Activated T-cell treated with anti-CD3 and anti-CD28 coated beads for 1 hour (primary cell): ENCODE measurements around the gene CX3CR1.
"Not testable (repeated sequence)": the region's sequence is repeated elsewhere in the genome, so short reads cannot be mapped to it uniquely, and the experiment has no call there.

ENCODE experiments used
- DNase-seq: peaks from one replicate; pipeline ENCODE4 v3.0.0-alpha.2; 2020; ENCODE audit warnings: low read depth

The CX3CR1 gene, protein sequence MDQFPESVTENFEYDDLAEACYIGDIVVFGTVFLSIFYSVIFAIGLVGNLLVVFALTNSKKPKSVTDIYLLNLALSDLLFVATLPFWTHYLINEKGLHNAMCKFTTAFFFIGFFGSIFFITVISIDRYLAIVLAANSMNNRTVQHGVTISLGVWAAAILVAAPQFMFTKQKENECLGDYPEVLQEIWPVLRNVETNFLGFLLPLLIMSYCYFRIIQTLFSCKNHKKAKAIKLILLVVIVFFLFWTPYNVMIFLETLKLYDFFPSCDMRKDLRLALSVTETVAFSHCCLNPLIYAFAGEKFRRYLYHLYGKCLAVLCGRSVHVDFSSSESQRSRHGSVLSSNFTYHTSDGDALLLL

DNA sequence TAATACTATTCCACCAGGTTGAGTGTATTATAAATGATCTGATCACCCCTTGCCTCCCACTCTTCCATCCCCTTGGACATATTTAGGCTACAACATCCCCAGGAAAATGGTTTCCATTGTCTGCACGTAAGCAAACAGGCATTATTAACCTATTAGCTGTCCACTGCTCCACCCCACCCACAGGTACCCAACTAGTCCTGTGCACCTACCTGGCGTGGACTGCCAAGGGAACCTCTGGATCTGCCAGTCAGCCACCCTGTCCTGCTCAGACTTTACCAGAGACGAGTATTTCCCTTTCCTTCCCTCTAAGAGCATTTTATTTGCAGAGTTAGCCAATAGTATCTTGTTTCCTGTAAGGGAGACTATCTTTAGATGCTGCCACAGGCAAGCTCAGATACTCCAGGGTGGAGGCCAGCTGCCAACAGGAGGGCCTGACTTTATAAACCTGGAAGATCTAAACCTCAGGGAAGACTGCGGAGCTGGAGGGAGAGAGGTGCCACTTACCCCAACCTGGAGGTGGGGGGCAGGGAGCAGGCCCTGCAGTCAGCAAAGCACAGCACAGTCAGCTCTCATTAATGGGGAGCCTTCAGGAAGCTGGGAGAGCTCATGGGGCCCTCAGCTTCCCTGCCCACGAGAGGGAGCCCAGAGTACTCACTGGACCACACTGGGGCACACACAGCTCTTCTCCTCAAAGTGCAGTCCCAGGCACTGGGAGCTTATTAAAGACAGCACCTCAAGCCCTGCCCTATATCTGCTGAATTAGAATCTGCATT, at the start of gene CX3CR1:
Gene CX3CR1, minus strand, starts transcription at position 292 of the 773 bp plus-strand sequence. CDS start 13,527 bp downstream, outside the sequence.
- DNase-seq, result no peak

DNA sequence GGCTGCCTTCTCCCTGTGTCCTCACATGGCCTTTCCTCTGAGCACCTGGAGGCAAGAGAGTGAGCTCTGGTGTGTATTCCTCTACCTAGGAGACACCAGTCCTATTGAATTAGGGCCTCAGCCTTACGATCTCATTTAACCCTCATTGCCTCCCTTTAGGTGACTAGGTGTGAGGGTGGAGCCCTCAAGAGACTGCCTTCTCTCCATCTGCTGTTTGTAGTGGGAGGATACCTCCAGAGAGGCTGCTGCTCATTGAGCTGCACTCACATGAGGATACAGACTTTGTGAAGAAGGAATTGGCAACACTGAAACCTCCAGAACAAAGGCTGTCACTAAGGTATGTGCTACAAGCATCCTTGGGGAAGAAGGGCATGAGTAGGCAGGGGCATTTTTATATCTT, 49.7 kb upstream of the CX3CR1 start, which contains the start of gene CCR8:
Gene CCR8, plus strand, starts transcription at position 217 of the 400 bp plus-strand sequence. CDS start 2,623 bp downstream, outside the sequence.
- DNase-seq, result no peak

DNA sequence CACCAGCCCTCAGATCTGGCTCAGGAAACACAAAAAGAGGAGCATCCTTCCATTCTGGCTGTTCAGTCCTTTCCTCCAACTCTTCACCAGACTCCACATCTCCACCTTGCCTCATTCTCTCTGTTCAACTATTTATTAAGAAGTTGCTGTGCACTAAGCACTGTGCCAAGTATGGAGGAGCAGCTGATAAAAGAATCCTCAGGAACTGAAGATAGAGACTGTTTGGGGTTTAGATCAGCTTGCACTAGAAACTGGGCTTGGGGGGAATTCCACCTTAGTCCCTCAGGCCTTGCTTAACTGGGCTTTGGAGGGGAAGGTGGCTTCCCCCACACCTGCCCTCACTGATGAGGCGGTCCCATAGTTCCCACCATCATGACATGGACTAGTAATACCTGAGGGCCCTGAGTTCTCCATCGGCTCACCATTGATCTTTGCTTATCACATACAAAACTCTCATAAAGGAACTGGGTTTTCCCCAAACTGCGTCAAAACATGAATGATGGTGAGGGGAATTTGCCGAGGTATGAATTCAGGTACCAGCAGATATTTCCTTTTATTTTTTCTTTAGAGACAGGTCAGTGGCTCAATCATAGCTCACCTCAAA, 48.0 kb upstream of the CX3CR1 start:
- no peak for DNase-seq

DNA sequence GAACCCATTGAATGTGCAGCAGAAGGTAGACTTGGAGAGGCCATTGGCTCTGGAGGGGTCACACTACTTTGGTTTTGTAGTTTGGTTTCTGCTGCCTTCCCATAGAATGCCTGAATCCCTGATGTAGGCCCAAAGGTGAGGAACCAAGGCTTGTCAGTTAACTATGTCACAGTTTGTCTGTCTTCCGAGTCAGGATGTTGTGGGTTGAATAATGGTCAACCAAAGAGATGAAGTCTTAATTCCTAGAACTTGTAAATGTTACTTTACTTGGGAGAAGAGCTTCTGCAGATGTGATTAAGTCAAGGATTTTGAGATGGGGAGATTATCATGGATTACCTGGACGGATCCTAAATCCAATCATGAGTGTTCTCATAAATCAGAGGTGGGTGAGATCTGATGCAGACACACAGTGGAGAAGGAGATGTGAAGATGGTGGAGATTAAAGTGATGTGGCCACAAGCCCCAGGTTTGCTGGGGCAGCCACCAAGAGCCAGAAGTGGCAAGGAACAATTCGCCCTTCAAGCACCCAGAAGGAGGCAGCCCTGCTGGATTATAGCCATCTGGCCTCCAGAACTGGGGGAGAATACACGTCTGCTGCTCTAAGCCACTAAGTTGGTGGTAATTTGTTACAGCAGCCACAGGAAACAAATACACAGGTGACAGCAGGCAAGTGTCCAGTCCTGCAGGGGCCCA, 47.4 kb upstream of the CX3CR1 start:
- DNase-seq, result no peak

DNA sequence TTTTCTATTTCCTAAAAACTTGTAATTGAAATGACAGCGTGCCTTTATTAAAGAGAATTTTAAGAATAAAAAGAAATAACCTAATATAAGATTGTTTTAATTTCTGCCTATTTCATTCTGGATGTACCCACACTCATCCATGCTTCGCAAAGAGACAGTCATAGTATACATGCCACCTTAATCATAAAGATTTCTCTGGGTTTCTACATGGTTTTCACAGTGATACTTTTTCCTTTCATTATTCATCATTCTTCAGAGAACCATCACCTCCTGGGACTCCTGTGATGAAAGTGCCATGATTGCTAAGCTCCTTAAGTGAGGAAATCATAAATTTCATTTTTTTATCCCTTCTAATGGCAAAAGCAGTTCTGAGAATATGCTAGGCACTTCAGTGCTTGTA, 45.4 kb upstream of the CX3CR1 start:
- no peak for DNase-seq

DNA sequence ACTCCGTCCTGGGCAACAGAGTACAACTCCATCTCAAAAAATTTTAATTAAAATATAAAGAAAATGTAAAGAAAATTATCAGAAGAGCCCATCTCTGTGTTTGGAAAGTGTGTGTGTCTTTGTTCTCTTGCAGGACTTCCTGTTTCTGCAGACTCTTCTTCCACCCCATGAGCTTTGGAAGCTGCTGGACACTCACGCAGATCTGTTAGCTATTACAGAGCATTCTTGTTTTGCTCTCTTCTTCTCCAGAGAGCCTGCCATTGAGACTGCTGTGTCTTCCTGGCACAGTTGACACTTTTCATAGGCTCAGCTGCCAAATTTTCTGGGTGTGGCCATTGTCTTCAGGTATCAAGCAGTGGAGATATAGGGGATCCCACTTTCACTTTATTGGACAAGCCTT, 43.7 kb upstream of the CX3CR1 start:
- no peak for DNase-seq

DNA sequence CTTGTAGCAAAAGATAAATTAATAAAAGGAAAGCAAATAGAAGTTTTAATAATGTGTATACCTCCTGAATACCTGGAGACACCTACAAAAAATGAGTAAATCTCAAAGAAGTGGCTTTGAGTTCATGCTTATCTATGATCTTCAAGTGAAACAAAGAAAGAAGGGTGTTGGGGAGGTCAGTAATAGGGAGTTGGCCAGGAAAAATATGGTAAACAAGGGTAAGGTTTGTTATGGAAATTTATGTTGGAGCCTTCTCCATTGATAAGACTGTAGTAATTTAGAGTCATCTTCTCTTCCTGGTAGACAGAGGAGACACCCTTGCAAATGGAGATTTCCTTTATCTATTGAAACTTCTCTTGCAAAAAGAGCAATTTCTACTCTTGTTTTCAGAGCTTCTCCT, 43.1 kb upstream of the CX3CR1 start:
- no peak for DNase-seq

DNA sequence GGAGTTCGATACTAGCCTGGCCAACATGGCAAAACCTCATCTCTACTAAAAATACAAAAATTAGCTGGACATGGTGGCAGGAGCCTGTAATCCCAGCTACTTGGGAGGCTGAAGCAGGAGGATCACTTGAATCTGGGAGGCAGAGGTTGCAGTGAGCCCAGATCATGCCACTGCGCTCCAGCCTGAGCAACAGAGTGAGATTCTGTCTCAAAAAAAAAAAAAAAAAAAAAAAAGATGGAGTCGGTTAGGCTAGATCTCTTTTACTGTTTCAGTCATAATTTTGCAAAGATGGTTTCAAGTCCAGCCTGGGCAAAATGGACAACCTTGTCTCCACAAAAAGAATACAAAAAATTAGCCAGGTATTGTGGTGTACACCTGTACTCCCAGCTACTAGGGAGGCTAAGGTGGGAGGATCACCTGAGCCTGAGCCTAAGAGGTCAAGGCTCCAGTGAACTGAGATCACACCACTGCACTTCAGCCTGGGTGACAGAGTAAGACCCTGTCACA, 42.4 kb upstream of the CX3CR1 start:
- DNase-seq, result not testable (repeated sequence)

DNA sequence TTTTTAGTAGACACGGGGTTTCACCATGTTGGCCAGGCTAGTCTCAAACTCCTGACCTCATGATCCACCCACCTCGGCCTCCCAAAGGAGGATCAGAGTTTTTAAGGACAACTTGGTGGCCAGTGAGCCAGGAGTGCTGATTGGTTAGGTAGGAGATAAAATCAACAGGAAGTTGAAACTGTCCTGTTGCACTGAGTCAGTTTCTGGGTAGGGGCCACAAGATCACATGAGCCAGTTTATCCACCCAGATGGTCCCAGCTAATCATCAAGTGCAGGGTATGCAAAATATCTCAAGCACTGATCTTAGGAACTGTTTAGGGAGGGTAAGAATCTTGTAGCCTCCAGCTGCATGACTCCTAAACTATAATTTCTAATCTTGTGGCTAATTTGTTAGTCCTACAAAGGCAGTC, 41.7 kb upstream of the CX3CR1 start:
- DNase-seq, result not testable (repeated sequence)

DNA sequence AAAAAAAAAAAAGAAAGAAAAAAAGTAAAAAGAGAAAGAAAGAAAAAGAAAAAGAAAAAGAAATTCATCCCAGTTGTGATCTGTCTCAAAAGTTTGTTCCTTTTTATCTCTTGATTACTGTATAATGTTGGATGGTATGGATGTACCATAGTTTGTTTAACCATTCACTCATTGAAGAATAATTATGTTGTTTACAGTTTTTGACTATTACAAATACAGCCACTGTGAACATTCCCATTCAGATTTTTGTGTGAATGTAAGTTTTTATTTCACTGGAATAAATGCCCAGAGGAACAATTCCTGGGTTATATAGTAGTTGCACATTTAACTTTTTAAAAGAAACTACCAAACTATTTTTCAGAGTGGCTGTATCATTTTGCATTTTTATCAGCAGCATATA, 39.4 kb upstream of the CX3CR1 start:
- no peak for DNase-seq

DNA sequence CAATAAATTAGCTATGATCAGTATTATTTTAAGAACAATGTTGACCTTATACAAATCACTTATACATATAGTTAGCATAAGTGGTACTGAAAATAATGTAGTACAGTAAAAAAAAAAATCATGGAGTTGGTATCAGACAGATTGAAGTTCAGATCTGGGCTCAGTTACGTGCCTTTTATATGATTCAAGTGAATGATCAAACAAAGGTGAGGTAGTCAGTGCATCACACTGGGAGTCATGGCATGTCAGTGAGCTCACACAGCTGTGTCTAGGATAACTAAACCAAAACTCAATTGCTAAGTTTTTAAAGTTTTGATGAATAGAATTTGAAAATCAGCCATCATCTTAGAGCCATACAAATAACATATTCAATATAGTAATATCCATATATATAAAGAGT, 38.5 kb upstream of the CX3CR1 start:
- no peak for DNase-seq

DNA sequence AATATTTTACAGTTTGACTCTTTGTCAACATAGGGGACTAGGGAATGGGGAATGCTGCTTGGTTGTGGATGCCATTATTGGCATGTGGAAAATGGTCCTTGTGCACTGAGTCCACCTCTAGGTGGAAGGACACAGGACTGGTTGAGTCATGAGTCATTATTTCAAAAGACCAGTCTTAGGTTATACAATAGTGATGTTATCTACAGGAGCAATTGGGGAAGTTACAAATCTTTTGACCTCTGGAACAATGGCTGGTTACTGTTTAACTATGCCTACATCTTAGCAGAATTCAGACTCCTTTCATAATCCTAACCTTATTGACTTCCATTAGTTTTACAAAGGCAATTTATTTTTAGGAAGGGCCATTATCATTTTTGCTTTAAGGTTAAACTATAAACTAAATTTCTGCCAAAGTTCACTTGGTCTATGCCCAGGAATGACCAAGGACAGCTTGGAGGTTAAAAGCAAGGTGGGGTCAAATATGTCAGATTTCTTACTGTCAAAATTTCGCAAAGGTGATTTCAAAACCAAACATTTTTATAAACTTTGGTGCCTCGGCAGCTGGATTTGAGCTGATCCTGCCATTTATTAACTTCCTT, 37.8 kb upstream of the CX3CR1 start:
- no peak for DNase-seq

DNA sequence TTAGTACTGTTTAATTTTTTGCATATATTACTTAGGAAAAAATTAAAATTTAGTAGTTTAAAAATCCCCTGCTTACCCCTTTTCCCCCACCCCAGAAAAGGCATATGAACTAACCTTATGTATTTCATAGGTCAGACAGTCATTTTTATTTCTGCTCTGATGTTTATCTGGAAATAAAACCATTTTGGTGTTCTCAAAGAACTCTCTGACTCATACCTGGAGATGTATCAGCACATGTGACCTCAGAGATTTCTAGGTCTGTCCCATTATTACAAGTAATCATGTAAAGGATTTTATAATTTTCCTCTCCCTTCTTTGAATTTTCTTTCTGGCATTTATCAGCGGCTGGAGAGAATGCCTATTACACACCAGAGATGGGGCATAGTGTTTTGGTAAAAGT, 35.6 kb upstream of the CX3CR1 start:
- no peak for DNase-seq

DNA sequence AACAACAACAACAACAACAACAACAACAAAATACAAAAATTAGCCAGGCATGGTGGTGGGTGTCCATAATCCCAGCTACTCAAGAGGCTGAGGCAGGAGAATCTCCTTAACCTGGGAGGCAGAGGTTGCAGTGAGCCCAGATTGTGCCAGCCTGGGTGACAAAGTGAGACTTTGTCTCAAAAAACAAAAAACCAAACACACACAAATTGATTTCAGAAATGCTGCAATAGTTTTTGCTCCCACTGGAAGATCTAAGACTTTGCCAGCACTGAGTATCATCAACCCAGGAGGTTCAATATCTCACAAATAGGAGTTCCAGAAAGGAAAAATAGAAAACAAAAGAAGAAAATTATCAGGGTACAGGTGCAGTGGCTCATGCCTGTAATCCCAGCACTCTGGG, 33.5 kb upstream of the CX3CR1 start:
- DNase-seq, result no peak

DNA sequence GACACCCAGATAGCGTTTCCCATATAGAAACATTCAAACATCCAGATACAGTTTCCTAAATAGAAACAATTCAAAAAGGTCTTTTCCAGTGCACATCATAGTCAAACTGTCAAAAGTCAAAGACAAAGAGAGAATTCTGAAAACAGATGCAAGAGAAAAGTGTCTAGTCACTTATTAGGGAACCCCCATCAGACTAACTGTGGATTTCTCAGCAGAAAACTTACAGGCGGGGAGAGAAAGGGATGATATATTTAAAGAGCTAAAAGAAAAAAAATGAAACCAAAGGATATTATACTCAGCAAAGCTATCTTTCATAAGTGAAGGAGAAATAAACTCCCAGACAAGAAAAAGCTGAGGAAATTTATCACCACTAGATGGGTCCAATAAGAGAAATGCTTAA, 22.3 kb upstream of the CX3CR1 start:
- no peak for DNase-seq

DNA sequence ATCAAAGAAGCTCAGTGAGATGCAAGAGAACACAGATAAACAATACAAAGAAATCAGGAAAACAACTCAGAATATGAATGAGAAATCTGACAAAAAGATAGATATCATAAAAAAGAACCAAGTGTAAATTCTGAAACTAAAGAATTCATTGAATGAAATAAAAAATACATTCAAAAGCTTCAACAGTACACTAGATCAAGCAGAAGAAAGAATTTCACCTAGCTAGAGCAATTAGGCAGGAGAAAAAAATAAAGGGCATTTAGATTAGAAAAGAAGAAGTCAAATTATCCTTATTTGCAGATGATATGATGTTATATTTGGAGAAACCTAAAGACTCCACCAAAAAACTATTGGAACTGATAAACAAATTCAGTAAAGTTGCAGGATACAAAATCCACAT, 19.4 kb upstream of the CX3CR1 start:
- DNase-seq, result no peak

DNA sequence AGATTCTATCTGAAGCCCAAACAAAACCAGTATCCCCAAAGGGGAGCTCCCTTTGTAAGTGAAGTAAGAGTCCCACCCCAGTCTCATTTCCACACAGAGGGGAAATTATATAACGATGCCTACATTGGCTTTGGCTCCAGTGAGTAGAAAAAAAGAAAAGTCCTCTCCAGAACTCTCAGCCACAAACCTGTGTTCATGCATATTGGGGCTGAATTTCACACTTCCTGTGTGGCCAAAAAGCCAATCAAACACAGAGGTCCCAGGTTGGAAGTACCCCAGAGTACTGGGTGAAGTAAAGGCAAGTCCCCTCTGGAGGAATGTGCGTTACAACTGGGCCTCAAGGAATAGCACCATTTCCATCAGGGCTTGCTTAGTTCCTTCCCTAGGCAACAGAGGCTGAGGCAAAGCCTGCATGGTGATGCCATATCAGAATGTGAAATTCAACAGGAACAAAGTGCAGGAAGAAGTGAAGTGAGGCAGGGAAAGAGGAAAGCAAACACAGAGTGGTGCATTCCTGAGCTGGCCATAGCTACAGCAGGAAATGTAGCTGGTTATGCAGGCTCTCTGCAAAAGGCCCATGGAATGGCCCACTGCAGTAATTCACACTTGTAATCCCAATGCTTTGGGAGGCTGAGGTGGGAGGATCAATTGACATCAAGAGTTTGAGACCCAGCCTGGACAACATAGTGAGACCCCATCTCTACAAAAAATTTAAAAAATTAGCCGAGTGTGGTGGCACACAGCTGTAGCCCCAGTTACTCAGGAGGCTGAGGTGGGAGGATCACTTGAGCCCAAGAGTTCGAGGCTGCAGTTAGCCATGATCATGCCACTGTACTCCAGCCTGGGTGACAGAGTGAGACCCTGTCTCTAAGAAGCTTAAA, 16.6 kb upstream of the CX3CR1 start:
- DNase-seq, result no peak

DNA sequence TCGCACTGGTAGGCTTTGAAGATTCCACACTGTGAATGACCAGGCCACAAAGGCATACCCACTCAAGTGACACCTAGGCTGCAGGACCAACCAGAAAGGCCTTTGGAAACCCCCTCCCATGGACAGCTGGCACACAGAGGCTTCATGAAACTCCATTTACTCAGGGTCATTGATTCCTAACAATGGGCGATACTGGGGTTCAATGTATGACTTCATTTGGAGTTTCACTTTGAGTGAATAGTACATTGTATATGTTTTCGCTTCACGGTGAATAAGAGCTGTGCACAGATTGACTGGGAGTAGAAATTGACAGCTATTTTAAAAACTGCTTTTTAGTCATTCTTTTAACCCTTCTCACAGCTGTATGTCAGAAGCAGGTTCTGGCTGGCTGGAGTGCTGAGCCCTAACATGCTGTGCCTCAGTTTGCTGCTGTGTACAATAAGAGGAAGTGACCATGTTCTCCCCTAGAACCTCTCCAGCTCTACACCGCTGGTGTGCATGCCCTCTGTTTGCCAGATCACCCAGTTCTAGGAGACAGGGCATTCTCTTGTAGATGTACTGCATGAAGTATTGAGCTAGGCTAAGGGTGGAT, 15.4 kb upstream of the CX3CR1 start:
- DNase-seq, result no peak

DNA sequence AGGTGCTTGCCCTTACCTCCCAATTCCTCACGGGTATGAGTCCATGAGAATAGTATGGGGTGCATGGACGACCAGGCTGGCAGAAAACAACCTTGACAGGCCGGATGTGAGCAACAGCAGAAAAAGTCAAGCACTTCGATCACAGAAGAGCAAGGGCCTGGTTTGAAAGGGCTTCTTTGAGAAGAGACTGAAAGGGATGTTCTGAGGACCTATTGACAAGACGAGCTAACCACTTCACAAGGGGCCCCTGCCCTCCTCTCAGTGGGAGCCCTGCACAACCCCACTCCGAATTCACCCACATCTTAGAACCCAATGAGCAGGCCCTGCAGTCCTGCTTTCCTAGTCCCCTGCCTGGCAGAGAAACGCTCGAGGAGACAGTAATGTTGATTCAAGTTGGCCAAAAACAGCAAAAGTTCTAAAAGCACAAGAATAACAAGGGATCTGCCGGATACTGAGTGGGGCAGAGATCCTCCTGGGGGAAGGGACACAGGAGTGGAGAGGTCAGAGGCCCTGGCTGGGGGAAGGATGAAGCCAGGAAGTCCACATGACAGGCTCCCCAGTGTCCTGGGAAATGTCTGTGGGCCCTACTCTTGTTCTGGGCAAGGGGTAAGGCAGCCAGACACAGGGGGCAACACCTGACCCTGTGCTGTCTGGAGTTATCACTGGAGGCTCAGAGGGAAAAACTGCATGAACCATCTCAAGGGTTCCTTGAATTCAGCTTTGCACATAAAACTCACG, 14.8 kb upstream of the CX3CR1 start:
- DNase-seq, result no peak

DNA sequence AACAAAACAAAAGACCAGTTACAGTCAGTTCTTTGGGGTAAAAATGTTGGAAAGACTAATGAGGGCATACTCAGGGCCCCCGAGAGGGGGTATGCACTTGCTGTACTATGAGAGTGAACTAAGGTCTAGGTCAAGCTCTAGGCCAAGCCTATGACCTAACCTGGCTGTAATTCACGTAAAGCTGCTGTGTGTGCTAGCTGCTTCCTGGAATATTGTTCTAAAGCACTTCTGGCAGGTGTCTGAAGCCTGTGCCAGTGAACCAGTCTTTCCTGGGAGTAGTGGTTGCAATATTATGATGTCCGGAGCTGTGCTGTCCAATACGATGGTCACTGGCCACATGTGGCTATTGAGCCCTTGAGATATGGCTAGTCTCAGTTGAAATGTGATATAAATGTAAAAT, 13.1 kb upstream of the CX3CR1 start:
- no peak for DNase-seq
